GM21576 (cell line): Measurements from ENCODE around the gene PRSS57.
A peak's percentile ranks its signal among the peaks of the same experiment; 100 is the strongest.

ENCODE experiments used
- ATAC-seq: cut with Tn5 transposase; IDR thresholded peaks from one replicate; pipeline ENCODE4 v1.9.1; 2021; ENCODE audit warnings: mild to moderate bottlenecking, moderate library complexity; ENCODE audit not compliant: unreplicated experiment

Gene PRSS57

GRCh38 chr19:639253-640160 lies 55.7 kb downstream of the PRSS57 start, which contains the start of gene FGF22:
FGF22 (plus strand) TSS chr19:639879; CDS start chr19:639926, 47 bp downstream.
- ATAC-seq, result peak; percentile 46

- ATAC-seq, result no peak
Measured at GRCh38 chr19:638906-639252, 56.4 kb downstream of the PRSS57 start.
